ENCODE results near the gene USP3. TPM values are rescaled to one million over a fixed set of nuclear protein-coding genes. Genes with fewer than 3 reads are reported as not detected.

The USP3 gene
- total RNA-seq, 1 experiment from 2014 or later = 36.6 TPM

DNA sequence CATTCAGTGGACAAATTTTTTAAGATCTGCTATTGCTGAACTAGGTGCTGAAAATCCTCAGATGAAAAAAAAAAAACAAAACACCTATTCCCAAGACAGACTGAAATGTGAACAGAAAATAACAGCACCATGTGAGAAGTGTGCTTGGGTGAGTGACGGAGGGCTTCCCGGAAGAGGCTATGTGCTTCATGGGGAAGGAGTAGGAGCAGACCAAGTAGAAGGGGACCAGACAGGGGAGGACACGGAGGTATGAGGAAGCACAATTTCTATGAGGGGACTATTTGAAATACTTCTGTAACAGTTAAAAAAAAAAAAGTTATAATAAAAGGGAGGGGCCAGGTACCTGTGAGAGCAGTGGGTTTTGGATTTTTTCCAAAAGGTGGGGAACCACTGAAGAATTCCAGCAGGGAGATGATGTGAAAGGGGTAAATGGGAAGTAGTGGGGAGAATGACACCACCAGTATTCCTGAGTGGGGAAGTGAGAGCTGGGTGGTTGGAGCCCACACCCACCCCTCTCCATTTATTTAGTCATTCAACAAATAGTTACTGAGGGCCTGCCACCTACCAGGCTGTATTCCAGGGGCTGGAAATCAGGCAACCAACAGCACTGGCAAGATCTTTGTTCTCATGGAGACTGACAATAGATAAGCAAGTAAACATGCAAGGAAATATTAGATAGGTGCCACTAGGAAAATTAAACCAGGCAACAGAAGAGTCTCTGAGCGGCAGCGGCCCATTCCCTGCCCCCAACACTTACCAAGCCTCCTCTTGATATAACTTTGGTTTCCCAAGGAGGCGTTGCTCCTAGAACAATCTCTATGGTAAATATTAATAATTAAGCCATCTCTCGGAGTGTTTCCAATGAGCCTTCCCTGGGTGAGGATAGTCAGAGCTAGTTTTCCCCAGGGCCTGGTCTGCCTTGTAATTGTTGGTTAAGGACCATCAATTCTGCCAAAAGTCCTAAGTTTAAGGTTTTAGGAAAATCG lies 3.8 kb upstream of the USP3 start:
- Mint-ChIP-seq H3K36me3 (no peaks in the 10 kb centered on the region), H3K27ac (no peak overlapping the region), H3K4me1 (peaks cover 53% of the 10 kb centered on the region), H3K4me3 (peak overlapping the region; percentile 75), H3K9me3 (no peaks in the 10 kb centered on the region), H3K27me3 (ENCODE audit: low read depth) (peaks cover 5% of the 10 kb centered on the region)
- DNase-seq (ENCODE audit: low spot score) = no peak
- no peak for TF ChIP-seq ZNF423 (CRISPR knock-in tag; IDR thresholded peaks at IDR 0.05)
- TF ChIP-seq, protein P1, sequence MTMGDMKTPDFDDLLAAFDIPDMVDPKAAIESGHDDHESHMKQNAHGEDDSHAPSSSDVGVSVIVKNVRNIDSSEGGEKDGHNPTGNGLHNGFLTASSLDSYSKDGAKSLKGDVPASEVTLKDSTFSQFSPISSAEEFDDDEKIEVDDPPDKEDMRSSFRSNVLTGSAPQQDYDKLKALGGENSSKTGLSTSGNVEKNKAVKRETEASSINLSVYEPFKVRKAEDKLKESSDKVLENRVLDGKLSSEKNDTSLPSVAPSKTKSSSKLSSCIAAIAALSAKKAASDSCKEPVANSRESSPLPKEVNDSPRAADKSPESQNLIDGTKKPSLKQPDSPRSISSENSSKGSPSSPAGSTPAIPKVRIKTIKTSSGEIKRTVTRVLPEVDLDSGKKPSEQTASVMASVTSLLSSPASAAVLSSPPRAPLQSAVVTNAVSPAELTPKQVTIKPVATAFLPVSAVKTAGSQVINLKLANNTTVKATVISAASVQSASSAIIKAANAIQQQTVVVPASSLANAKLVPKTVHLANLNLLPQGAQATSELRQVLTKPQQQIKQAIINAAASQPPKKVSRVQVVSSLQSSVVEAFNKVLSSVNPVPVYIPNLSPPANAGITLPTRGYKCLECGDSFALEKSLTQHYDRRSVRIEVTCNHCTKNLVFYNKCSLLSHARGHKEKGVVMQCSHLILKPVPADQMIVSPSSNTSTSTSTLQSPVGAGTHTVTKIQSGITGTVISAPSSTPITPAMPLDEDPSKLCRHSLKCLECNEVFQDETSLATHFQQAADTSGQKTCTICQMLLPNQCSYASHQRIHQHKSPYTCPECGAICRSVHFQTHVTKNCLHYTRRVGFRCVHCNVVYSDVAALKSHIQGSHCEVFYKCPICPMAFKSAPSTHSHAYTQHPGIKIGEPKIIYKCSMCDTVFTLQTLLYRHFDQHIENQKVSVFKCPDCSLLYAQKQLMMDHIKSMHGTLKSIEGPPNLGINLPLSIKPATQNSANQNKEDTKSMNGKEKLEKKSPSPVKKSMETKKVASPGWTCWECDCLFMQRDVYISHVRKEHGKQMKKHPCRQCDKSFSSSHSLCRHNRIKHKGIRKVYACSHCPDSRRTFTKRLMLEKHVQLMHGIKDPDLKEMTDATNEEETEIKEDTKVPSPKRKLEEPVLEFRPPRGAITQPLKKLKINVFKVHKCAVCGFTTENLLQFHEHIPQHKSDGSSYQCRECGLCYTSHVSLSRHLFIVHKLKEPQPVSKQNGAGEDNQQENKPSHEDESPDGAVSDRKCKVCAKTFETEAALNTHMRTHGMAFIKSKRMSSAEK (CRISPR knock-in tag; IDR thresholded peaks at IDR 0.05; ENCODE audit: borderline replicate concordance) = no peak
- TF ChIP-seq, protein P2, sequence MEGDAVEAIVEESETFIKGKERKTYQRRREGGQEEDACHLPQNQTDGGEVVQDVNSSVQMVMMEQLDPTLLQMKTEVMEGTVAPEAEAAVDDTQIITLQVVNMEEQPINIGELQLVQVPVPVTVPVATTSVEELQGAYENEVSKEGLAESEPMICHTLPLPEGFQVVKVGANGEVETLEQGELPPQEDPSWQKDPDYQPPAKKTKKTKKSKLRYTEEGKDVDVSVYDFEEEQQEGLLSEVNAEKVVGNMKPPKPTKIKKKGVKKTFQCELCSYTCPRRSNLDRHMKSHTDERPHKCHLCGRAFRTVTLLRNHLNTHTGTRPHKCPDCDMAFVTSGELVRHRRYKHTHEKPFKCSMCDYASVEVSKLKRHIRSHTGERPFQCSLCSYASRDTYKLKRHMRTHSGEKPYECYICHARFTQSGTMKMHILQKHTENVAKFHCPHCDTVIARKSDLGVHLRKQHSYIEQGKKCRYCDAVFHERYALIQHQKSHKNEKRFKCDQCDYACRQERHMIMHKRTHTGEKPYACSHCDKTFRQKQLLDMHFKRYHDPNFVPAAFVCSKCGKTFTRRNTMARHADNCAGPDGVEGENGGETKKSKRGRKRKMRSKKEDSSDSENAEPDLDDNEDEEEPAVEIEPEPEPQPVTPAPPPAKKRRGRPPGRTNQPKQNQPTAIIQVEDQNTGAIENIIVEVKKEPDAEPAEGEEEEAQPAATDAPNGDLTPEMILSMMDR (IDR thresholded peaks at IDR 0.05) = no peak
- TF ChIP-seq ESRRA (CRISPR knock-in tag; IDR thresholded peaks at IDR 0.05; ENCODE audit: borderline replicate concordance) = no peak
- TF ChIP-seq TEAD4 (CRISPR knock-in tag; IDR thresholded peaks at IDR 0.05) = no peak
- no peak for TF ChIP-seq GABPB1 (CRISPR knock-in tag; IDR thresholded peaks at IDR 0.05)
- TF ChIP-seq ZNF219 (CRISPR knock-in tag; IDR thresholded peaks at IDR 0.05; ENCODE audit: borderline replicate concordance) = no peak
- no peak for TF ChIP-seq FOXK1 (CRISPR knock-in tag; IDR thresholded peaks at IDR 0.05)
- TF ChIP-seq RELA (CRISPR knock-in tag; IDR thresholded peaks at IDR 0.05; ENCODE audit: borderline replicate concordance) = no peak
- TF ChIP-seq, protein P3, sequence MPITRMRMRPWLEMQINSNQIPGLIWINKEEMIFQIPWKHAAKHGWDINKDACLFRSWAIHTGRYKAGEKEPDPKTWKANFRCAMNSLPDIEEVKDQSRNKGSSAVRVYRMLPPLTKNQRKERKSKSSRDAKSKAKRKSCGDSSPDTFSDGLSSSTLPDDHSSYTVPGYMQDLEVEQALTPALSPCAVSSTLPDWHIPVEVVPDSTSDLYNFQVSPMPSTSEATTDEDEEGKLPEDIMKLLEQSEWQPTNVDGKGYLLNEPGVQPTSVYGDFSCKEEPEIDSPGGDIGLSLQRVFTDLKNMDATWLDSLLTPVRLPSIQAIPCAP (CRISPR knock-in tag; IDR thresholded peaks at IDR 0.05) = no peak
- TF ChIP-seq, protein P4, sequence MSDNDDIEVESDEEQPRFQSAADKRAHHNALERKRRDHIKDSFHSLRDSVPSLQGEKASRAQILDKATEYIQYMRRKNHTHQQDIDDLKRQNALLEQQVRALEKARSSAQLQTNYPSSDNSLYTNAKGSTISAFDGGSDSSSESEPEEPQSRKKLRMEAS (CRISPR knock-in tag; IDR thresholded peaks at IDR 0.05) = no peak
- TF ChIP-seq ZBTB21 (CRISPR knock-in tag; IDR thresholded peaks at IDR 0.05; ENCODE audit: borderline replicate concordance) = no peak
- TF ChIP-seq, protein P5, sequence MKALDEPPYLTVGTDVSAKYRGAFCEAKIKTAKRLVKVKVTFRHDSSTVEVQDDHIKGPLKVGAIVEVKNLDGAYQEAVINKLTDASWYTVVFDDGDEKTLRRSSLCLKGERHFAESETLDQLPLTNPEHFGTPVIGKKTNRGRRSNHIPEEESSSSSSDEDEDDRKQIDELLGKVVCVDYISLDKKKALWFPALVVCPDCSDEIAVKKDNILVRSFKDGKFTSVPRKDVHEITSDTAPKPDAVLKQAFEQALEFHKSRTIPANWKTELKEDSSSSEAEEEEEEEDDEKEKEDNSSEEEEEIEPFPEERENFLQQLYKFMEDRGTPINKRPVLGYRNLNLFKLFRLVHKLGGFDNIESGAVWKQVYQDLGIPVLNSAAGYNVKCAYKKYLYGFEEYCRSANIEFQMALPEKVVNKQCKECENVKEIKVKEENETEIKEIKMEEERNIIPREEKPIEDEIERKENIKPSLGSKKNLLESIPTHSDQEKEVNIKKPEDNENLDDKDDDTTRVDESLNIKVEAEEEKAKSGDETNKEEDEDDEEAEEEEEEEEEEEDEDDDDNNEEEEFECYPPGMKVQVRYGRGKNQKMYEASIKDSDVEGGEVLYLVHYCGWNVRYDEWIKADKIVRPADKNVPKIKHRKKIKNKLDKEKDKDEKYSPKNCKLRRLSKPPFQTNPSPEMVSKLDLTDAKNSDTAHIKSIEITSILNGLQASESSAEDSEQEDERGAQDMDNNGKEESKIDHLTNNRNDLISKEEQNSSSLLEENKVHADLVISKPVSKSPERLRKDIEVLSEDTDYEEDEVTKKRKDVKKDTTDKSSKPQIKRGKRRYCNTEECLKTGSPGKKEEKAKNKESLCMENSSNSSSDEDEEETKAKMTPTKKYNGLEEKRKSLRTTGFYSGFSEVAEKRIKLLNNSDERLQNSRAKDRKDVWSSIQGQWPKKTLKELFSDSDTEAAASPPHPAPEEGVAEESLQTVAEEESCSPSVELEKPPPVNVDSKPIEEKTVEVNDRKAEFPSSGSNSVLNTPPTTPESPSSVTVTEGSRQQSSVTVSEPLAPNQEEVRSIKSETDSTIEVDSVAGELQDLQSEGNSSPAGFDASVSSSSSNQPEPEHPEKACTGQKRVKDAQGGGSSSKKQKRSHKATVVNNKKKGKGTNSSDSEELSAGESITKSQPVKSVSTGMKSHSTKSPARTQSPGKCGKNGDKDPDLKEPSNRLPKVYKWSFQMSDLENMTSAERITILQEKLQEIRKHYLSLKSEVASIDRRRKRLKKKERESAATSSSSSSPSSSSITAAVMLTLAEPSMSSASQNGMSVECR (CRISPR knock-in tag; IDR thresholded peaks at IDR 0.05; ENCODE audit: borderline replicate concordance) = no peak
- no peak for TF ChIP-seq TCF7 (CRISPR knock-in tag; IDR thresholded peaks at IDR 0.05; ENCODE audit: low read depth)
- CTCF ChIA-PET = interaction anchor here (1.1 to 6.1 kb wide), 4 partner anchors 11 to 445 kb away, joined by 3 to 54 read pairs (median 6); no protein-coding TSS in a partner anchor
- POLR2A ChIA-PET = no interaction called here
- ATAC-seq = no peak
